ENCODE results near the gene STK39. TPM values are rescaled to one million over a fixed set of nuclear protein-coding genes. Genes with fewer than 3 reads are reported as not detected.

STK39 gene
- total RNA-seq, 3 donors from 2014 or later, result 16.4 to 22.9 (median 19.2) TPM

DNA sequence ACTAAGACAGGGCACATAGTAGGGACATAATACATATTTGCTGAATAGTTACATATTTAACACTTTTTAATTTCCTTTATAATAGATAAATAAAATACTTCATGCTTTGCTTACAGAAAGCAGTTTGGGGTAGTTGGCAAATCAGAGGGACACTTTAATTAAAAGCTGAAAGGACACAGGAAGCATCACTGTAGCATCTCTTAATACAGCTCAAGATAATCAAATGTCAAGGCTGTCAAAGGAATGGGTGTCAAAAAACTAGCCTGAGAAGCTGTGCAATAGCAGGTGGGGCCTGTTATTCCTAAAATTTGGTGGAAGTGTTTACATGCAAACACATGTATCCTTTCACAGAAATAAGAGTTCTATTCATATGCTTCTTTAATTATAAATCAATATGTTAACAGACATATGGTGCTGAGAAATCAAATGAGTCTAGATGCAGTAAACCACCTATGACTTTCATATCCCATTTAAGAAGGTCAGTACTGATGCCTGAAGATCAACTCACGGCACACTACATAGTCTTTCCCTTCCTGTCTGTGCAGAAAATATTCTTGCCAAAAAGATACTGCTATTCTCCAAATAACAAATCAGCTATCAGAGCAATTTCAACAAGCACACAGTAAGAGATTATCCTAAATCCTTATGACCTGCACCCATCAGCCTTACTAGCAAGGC is 174.6 kb downstream of the STK39 start:
- no peaks in the 10 kb centered on the region for H3K9me3 ChIP-seq
- H3K36me3 ChIP-seq, result no peaks in the 10 kb centered on the region
- TF ChIP-seq, protein P1, sequence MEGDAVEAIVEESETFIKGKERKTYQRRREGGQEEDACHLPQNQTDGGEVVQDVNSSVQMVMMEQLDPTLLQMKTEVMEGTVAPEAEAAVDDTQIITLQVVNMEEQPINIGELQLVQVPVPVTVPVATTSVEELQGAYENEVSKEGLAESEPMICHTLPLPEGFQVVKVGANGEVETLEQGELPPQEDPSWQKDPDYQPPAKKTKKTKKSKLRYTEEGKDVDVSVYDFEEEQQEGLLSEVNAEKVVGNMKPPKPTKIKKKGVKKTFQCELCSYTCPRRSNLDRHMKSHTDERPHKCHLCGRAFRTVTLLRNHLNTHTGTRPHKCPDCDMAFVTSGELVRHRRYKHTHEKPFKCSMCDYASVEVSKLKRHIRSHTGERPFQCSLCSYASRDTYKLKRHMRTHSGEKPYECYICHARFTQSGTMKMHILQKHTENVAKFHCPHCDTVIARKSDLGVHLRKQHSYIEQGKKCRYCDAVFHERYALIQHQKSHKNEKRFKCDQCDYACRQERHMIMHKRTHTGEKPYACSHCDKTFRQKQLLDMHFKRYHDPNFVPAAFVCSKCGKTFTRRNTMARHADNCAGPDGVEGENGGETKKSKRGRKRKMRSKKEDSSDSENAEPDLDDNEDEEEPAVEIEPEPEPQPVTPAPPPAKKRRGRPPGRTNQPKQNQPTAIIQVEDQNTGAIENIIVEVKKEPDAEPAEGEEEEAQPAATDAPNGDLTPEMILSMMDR (IDR thresholded peaks at IDR 0.05), result no peak
- TF ChIP-seq POLR2A (IDR thresholded peaks at IDR 0.05) (no peak), POLR2AphosphoS5 (IDR thresholded peaks at IDR 0.05) (no peak)
- DNase-seq (ENCODE audit: low spot score in 2 of 2), result no peak
- intact Hi-C loops (cut with DNase I; ENCODE audit: low total_unique reads), result no loop called here
- H3K27me3 ChIP-seq, result no peaks in the 10 kb centered on the region
- no peak overlapping the region for H3K27ac ChIP-seq
- H3K4me3 ChIP-seq, result no peak overlapping the region
- no peaks in the 10 kb centered on the region for H3K4me1 ChIP-seq

DNA sequence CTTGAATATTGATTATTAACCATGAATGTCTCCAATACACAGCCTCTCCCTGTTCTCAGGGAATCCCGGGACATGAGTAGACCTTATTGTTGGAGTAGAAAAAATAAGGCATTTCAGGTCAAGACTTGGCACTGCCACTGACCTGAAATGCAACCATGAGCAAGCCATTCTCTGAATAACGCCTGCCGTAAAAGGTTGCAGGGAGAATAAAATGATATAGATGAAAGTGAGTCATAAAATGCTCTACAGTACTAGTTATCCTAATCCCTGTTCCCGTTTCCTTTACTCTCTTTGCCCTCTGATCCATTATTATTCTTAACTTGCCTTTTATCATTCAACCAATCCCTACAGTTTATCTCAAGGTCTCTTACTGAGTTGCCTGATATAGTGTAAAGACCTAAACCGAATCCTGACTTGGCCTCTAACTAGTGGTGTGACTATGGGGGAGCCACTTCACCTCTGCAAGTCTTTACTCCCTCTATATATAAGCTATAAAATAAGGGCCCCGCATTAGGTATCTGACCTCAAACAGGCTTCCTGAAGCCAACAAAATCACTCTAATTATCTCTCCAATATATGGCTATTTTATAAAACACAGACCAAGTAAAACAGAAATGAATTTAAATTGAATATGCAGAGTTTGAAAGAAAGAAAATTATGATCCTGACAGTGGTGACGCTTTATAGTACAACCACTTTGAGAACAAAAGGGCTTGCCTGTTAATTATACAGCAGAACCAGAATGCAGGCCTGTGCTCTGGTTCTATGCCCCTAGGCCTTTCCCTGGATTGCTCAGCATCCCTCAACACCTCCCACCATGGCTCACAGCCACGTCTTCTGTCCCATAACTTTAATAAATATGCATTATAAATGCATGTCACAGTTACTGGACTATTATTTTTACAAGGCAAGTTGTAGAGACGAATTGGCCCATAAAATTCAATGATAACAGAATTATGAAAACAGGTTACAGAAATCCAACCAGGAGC is 183.1 kb downstream of the STK39 start:
- no peaks in the 10 kb centered on the region for H3K9me3 ChIP-seq
- no peak overlapping the region for H3K27ac ChIP-seq
- H3K4me1 ChIP-seq, result no peaks in the 10 kb centered on the region
- H3K27me3 ChIP-seq, result no peaks in the 10 kb centered on the region
- TF ChIP-seq, protein P1 (IDR thresholded peaks at IDR 0.05), result no peak
- TF ChIP-seq POLR2A (IDR thresholded peaks at IDR 0.05) (no peak), POLR2AphosphoS5 (IDR thresholded peaks at IDR 0.05) (no peak)
- H3K36me3 ChIP-seq, result no peaks in the 10 kb centered on the region
- intact Hi-C loops (cut with DNase I; ENCODE audit: low total_unique reads), result no loop called here
- DNase-seq (ENCODE audit: low spot score in 2 of 2), result no peak
- H3K4me3 ChIP-seq, result no peak overlapping the region

DNA sequence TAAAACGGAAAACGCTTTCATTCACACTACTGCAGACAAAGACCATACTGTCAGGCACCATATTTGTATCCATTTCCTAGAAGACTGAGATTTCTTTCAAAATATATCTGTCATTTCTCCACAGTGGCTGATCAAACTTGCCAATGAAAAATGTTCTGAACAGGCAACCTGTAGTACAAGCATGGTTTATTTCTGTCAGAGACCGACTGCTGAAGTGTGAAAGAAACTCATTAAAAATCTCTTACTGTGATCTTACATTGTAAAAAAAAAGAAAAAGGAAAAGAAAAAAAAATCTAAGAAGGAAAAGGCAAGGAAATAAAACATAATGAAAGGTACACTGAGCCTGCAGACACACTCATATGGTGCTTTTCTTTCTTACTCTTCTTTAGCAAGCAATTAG is 184.5 kb downstream of the STK39 start:
- intact Hi-C loops (cut with DNase I; ENCODE audit: low total_unique reads), result no loop called here

DNA sequence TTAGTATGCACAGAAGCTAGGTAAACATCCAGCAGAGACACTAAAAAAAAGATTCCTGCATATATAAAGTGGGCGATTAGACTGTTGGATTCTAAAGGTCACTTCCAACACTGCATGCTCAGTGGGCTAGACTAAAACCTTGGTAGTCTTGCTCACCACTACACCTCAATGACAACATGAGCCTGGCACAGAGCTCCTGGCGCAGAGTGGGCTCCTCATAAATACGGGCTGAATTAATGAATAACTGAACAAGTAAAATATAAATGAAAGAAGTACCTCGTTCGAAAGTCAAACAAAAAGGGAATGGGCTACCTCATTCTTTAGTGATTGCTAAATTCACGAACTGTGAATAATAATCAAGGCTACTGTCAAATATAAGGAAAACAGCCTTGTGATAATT is 185.3 kb downstream of the STK39 start:
- Histone ChIP-seq H3K36me3 (no peaks in the 10 kb centered on the region), H3K4me3 (no peak overlapping the region), H3K27ac (no peak overlapping the region), H3K27me3 (no peaks in the 10 kb centered on the region), H3K9me3 (no peaks in the 10 kb centered on the region), H3K4me1 (no peaks in the 10 kb centered on the region)
- TF ChIP-seq, protein P1 (IDR thresholded peaks at IDR 0.05), result no peak
- TF ChIP-seq POLR2AphosphoS5 (IDR thresholded peaks at IDR 0.05), result no peak
- TF ChIP-seq POLR2A (IDR thresholded peaks at IDR 0.05), result no peak
- no peak for DNase-seq (ENCODE audit: low spot score in 2 of 2)
- intact Hi-C loops (cut with DNase I; ENCODE audit: low total_unique reads), result no loop called here

More for the DNA sequence above, 184.5 kb downstream of the STK39 start:
- no peaks in the 10 kb centered on the region for H3K9me3 ChIP-seq
- no peak overlapping the region for H3K27ac ChIP-seq
- H3K4me3 ChIP-seq, result no peak overlapping the region
- no peak for DNase-seq (ENCODE audit: low spot score in 2 of 2)
- no peaks in the 10 kb centered on the region for H3K4me1 ChIP-seq
- TF ChIP-seq POLR2AphosphoS5 (IDR thresholded peaks at IDR 0.05) (no peak), POLR2A (IDR thresholded peaks at IDR 0.05) (no peak)
- TF ChIP-seq, protein P1 (IDR thresholded peaks at IDR 0.05), result no peak
- H3K27me3 ChIP-seq, result no peaks in the 10 kb centered on the region
- H3K36me3 ChIP-seq, result no peaks in the 10 kb centered on the region
